Erythroblast (primary cell): ENCODE results near the gene AURKAIP1.

Experiments used
- GATA1 ChIP-seq: IDR thresholded peaks from 2 replicates; pipeline ENCODE4 v1.6.1; 2011; ENCODE audit warnings: low read depth, mild to moderate bottlenecking, control low read depth, low read length, moderate library complexity
- POLR2A ChIP-seq: IDR thresholded peaks from 2 replicates; pipeline ENCODE4 v1.6.1; 2011; ENCODE audit warnings: mild to moderate bottlenecking, low read length

DNA sequence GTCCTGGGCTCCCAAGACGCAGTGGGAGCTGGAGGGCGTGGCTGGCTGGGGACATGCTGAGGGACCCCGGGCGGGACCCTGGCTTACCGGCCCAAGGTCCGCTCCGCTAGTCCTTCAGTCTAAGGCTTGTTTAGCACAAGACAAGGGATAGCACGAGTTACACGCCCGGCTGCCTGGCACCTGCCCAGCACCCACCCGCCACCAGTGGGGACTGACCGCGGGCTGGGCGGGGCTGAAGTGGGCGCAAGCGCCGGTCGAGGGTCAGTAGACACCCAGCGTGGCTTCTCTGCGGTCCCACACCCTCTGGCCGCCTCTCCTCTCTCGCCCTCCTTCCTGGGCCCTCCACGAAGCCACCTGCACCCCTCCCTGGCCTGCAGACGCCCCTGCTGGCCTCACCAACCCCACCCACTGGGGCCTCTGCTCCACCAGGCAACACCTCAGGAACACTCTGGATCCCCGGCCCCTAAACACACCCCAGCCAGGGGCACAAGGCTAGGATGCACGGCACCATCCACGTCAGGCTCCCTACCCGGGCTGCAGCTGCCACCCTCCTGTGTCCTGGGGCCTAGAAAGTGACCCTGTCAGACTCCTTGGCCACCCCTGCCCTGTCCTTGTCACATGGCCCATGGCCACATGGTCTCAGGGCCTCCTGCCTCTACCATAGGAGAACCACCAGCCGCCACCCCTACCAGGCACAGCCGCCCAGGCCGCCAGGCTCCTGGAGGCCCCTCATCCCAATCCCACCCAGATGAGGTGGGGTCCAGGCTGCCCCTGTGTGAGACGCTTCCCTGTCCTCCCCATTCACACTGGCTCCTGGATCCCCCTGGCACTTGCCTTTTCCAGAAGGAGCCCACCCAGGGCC lies 37.8 kb downstream of the AURKAIP1 start:
- TF ChIP-seq POLR2A = no peak
- TF ChIP-seq GATA1 = no peak
